Measurements from ENCODE around the gene TFPI.
"Not testable (repeated sequence)": the region's sequence is repeated elsewhere in the genome, so short reads cannot be mapped to it uniquely, and the experiment has no call there.

The TFPI gene

GRCh38 chr2:187552828-187553681 is 1.2 kb downstream of the TFPI start:
- DNase-seq: peak; percentile 81

DNA sequence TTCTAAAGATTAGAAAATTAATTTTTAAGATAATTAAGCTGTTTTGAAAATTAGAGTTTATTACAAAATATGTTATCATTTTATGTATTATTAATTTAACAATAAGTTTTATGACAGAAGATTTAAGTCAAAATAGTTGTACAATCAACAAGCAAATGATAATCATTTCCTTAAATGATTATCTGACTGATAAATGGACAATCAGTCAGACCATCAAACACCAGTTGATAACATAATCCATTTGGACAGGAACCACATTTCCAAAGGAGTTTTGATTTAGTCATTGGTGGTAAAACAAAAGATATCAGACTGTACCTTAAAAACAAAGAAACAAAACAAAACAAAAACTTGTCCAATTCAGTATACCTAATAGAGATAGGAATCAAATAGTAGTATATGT is 1.9 kb downstream of the TFPI start:
- no peak for DNase-seq

GRCh38 chr2:187550857-187551256 is 3.4 kb downstream of the TFPI start:
- peak; percentile 65 for DNase-seq

GRCh38 chr2:187549951-187550555 is 4.2 kb downstream of the TFPI start:
- DNase-seq: no peak

DNA sequence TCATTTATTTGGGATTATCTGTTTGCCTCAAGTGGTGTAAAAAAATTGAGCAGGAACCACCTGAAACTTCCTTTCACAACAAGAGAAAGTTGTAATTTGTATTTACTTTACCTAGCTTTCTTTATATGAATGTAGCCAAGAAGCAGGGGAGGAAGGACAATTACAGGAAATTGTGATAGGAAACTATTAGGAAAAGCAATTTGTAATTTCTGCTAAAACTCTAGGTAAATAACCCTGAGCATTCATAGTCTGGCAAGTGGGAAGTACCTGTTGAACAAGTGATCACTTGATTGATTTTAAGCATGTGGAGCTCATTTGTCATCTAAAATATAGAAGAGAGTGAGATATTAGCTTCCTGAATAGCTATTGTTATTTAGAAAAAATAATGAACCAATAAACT is 5.0 kb downstream of the TFPI start:
- DNase-seq: no peak

DNA sequence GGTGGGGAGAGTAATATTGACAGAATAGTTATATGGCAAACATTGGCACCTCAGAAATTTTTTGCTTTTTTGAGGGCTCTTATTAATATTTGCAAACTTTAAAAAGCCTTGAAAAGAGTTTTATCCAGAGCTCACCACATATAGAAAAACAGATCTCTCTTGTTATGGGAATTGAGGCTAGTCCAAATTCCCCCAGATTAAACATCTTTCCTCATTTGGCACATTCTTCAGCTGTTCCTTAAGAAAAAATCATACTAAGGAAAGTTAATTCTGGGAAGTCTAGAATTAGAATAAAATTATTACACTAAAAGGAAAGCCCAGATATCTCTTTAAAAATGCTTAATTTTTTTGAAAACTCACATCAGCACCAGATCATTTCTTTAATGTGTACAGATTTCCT is 5.6 kb downstream of the TFPI start:
- no peak for DNase-seq

DNA sequence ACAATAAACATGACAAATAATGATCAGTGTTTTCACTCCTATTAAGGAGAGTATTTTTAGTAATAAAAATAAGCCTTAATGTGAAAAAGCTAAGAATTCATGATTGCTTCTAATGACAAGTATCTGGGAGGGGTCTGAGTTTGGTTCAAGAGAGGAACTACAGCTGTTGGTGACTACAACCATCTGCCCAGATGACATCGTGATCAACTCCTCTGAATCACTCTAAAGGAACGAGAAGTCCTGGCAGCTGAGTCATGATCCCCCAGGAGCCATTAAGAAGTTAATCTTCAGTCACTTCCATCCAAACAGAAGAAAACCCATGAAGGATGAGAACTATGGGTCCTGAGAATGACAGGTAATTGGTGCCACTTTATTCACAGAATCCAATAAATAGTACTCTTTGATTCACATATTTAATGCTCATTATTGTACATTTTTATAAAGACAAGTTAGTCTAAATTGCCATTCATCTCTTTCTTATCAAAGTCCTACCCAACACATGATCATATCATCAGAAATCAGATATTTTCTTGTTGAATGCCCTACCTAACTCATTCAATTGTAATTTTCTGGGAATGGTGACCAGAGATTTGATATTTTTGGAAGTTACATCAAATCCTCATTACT is 6.8 kb downstream of the TFPI start:
- DNase-seq: peak; percentile 75

- DNase-seq: no peak
Measured at GRCh38 chr2:187546762-187547333, 7.4 kb downstream of the TFPI start.

DNA sequence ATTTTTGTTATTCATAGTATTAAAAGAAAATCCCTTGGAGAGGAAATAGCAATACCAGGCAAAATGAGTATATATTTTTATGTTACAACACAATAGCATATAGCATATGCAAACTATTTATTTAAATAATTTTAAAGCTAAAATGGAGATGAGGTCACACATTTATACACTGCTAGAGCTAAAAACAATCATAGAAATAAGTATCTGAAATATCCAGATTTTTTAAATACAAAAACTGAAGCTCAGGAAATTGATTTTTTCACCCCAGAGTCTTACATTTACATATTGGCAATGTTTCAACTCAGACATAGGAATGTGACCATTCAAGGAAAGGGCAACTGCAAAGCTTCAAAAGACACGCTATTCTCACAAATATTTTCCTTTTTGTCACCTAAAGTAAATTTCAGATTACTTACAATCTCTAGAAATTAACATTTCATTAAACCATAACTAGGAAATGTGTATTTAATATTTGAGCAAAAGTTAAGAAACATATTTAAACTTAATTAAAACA is 8.9 kb downstream of the TFPI start:
- no peak for DNase-seq

DNA sequence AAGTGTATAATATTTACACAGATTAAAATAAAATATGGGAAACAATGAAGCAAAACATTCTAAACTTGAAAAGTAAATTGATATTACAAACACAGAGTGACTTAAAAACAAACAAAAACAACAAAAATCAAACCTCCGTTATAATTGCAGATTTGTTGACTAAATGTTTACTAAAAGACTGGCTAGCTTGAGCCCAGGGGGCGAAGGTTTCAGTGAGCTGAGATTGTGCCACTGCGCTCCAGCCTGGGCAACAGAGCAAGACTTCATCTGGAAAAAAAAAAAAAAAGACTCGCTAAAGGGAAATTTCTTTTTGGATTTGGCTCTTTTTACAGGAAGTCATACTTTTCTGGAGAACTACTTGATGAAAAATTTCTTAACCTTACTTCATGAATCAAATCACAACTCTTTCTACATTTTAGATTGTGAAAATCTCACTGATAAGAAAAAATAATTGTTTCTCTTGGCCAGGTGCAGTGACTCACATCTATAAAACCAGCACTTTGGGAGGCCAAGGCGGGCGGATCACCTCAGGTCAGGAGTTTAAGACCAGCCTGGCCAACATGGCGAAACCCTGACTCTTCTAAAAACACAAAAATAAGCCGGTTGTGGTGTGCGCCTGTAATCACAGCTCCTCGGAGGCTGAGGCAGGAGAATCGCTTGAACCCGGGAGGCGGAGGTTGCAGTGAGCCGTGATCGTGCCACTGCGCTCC is 9.7 kb downstream of the TFPI start:
- no peak for DNase-seq

GRCh38 chr2:187543488-187543887 is 10.7 kb downstream of the TFPI start:
- DNase-seq: no peak

DNA sequence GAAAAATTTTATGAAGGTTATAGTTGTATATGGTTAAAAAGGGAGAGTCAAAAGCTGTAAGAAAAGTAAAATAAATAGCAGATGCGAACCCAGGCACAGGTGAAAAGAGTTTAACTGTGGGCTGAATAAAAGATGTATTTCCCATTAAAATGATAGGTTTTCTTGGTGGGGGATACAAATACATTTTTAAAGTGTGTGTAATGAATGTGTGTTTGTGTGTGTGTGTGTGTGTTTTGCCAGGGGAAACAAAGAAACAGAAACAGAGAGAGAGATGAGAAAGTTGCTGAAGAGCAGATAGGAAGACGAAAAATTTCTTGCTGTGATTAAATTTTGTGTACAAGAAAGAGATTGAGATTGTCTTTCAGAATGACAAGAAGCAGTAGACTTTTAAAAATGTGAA is 12.1 kb downstream of the TFPI start:
- no peak for DNase-seq

DNA sequence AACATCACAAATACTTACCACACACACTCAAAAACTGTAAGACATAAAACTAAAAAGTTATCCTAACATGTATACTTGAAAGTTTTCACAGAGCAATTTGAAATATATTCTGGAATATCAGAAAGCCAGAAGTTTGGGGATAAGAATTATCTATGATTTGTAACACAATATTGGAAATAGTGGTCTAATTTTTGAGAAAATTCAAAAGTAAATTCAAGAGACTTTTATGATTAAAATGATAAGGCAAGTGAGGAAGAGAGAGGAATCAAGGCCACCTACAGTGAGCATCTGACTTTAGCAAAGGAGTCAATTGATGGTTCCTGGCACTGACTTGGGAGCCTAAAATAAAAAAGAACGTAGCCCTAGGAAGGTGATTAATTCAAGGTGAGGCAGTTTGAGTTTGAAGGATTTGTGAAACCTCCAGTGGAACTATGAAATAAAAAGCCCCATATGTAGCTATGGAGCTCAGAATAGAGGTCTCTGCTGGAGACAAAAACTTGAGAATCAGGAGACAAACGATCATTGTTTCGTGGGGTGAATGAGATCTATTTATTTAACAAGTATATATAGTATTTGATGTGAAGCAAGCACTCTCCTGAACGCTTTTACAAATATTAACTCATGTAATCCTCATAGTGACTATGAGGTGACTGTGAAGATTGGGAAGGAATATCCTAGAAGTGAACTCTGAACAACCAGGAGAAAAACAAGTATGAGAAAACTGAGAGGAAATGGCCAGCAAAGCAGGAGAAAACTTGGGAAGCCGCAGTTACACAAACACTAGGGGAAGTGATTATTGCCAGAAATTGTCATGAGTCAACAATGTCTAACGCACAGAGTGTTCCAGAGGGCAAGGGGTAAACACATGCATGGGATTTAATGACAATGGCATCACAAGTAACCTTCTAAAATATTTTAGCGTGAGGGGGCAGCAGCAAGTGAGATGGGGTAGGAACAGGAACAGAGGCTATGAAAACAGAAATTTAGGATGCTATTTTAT is 12.8 kb downstream of the TFPI start:
- no peak for DNase-seq

GRCh38 chr2:187538222-187538621 is 16.0 kb downstream of the TFPI start:
- DNase-seq: not testable (repeated sequence)

- not testable (repeated sequence) for DNase-seq
Measured at GRCh38 chr2:187535381-187535780, 18.9 kb downstream of the TFPI start.

DNA sequence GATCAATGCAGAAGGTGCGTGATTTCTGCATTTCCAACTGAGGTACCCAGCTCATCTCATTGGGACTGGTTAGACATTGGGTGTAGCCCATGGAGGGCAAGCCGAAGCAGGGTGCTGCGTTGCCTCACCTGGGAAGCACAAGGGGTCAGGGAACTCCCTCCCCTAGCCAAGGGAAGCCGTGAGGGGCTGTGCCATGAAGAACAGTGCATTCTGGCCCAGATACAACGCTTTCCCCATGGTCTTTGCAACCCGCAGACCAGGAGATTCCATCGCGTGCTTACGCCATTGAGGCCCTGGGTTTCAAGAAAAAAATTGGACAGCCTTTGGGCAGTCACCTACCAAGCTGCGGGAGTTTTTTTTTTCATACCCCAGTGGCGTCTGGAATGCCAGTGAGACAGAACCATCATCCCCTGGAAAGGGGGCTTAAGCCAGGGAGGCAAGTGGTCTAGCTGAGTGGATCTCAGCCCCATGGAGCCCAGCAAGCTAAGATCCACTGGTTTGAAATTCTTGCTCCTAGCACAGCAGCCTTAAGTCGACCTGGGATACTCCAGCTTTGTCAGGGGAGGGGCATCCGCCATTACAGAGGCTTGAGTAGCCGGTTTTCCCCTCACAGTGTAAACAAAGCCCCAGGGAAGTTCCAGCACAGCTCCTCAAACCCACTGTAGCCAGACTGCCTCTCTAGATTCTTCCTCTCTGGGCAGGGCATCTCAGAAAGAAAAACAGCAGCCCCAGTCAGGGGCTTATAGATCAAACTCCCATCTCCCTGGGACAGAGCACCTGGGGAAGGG is 21.7 kb downstream of the TFPI start:
- no peak for DNase-seq

DNA sequence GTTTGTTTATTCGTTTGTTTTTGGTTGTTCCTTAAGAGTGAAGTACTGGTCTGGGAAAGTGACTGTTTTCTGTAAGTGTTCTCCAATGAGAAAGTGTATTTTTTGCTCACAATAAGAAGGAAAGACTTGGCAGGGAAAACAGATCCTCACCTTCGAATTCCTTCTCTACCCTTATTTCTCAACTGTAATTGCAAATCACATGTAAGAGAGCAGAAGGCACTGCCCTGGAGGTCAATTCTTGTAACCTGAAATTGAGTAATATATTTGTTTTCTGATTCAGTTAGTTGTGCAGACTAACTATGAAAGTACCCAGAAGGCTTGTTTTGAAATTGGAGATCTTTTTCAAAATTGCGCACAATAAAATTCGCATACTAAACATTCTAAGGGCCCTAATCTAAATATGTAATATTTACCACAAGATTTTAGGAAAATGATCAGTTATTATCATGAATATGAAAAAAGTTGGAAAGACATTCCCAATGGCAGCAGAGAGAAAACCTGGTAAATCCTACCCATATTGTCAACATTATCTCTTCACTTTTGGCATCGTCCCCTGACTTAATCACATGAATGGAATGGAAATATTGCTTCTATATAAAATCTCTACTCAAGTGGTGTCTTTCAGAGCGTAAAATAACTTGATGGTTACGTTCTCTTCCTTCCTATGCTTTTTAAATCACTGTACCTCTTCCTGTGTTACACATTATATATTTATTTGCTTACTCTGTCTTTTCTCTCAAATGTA is 24.1 kb downstream of the TFPI start:
- DNase-seq: no peak

DNA sequence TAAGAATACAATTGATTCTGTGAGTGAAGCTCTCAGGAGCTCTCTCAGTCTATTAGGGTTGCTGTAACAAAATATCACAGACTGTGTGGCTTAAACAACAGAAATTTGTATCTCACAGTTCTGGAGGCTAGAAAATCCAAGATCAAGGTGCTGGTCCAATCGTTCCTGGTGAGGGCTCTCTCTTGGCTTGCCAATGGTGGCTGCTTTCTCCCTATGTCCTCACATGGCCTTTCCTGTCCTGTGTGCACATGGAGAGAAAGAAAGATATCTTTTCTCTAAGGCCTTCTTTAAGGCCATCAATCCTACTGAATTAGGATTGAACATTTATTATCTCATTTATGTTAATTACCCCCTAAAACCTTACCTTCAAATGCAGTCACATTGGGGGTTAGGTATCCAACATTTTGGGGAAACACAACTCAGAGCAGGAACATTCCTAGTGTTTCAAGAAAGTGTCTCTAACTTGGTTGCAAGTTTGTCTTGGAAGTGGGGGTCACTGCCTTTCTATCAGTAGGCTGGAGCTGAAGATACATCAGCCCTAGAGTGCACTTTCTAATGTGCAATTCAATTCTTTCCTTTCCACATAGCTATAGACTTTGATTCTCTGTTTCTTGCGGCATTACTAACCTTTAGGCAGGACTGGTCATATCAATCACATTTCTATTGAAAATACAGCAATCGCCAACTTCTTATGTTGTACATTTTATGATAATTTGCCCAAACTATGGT is 24.8 kb downstream of the TFPI start:
- no peak for DNase-seq

- no peak for DNase-seq
Measured at GRCh38 chr2:187528042-187528441, 26.2 kb downstream of the TFPI start.

All from hematopoietic multipotent progenitor cell treated with erythropoietin and hydrocortisone succinate and interleukin-3 and kit ligand, for 6 days (in vitro differentiated cells).